ENCODE measurements around the gene IQCH.
"Not testable (repeated sequence)": the region's sequence is repeated elsewhere in the genome, so short reads cannot be mapped to it uniquely, and the experiment has no call there.

IQCH gene

DNA sequence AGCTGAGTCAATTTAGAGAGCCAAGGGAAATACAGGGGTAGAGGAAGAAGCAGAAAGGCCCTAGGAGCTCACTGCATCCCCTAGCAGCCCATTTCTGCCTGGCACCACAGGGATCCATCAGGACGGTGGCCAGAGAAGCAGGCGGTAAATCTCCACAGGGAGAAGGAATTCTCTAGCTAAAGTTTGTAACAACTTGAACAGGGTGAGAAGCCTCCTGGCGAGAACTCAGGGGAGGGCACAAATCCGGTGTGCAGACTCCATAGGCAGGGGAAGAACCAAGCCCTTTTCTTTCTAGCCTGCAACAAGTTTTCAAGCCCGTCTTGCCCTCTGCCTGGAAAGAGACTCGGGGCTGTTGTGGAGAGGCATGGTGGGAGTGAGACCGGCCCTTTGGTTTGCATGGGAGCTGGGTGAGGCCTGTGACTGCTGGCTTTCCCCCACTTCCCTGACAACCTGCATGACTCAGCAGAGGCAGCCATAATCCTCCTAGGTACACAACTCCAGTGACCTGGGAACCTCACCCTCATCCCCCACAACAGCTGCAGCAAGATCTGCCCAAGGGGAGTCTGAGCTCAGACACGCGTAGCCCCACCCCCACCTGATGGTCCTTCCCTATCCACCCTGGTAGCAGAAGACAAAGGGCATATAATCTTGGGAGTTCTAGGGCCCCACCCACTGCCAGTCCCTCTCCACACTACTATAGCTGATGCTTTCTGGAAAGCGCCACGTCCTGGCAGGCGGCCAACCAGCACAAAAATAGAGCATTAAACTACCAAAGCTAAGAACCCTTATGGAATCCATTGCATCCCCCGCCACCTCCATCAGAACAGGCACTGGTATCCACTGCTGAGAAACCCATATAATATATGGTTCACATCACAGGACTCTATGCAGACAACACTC, 182.0 kb downstream of the IQCH start:
- DNase-seq (ENCODE audit: low read depth in 2 of 2), result not testable (repeated sequence)

- DNase-seq (ENCODE audit: low read depth in 2 of 2), result no peak
Observed at GRCh38 chr15:67444100-67444499, 189.5 kb downstream of the IQCH start.

DNA sequence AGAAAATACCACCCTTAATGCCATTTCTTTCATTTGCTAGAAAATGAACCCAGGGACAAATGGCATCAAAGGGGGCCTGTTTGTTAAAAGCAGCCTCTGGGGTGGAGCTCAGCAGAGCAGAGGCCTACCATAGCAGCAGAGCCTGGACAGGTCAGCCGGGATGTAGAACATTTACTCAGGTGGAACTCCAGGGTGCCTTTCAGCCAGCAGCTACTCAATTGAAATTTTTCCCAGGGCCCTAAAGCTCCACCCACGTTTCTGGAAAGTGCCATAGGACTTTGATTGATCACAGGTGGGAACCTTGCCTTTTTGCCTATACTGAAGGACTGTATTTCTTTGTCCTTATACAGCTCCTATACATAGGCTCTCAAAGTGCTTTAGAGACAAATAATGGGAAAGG, 191.9 kb downstream of the IQCH start:
- no peak for DNase-seq (ENCODE audit: low read depth in 2 of 2)

DNA sequence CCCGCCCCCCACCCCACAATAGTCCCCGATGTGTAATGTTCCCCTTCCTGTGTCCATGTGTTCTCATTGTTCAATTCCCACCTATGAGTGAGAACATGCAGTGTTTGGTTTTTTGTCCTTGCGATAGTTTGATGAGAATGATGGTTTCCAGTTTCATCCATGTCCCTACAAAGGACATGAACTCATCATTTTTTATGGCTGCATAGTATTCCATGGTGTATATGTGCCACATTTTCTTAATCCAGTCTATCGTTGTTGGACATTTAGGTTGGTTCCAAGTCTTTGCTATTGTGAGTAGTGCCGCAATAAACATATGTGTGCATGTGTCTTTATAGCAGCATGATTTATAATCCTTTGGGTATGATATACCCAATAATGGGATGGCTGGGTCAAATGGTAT, 193.8 kb downstream of the IQCH start:
- DNase-seq (ENCODE audit: low read depth in 2 of 2), result not testable (repeated sequence)

- DNase-seq (ENCODE audit: low read depth in 2 of 2), result not testable (repeated sequence)
Observed at GRCh38 chr15:67453703-67454102, 199.1 kb downstream of the IQCH start.

GRCh38 chr15:67456677-67457529, 202.3 kb downstream of the IQCH start:
- DNase-seq (ENCODE audit: low read depth in 2 of 2), result peak; percentile 67 to 71

GRCh38 chr15:67458331-67459029, 203.9 kb downstream of the IQCH start:
- DNase-seq (ENCODE audit: low read depth in 2 of 2), result no peak

DNA sequence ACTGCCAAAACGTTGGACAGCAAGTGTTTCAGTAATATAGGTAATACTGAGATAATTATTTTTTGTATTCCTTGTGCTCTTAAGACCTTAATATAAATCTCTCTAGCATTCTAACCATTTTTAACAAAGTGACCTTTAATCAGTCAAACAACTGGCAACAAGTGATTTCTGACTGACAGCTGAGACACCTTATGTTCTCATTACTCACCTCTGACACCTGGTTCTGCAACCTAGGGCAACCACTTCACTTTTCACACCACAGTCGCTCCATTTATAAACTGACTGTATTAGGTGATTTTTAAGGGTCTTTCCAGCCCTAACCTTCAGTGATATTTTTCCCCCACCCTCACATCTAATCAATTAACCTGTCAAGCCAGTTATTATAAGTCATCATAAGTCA, 205.9 kb downstream of the IQCH start:
- no peak for DNase-seq (ENCODE audit: low read depth in 2 of 2)

DNA sequence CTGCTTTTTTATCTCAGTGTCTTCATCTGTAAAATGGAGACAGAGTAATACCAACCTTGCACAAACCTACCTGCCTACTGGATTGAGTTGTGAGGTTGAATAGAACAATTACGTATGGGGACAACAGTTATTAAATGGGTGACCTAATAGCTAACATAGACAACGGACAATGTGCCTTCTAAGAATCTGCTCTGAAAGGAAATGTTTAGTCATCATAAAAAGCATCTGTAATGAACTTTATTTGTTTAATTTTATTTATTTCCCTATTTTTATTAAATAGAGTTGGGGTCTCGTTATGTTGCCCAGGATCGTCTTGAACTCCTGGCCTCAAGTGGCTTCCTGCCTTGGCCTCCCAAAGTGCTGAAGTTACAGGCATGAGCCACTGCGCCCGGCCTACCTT, 207.1 kb downstream of the IQCH start:
- DNase-seq (ENCODE audit: low read depth in 2 of 2), result no peak

DNA sequence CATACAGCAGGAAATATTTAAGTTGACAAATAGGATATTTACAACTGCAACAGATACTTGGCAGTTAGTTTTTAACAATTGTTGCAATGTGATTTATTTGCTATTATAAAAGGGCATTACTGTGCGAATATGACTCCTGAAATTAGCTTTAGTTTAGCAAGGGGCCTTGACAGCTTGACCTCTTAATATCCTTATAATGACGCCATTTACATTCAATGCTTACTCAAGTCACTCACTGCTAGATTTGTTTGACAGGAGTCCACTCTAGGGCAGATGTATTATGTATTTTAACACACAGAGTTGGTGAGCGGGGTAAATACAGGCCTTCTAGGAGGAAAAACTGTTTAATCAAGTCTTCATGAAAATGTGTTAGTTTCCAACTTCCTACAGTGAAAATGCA, 208.3 kb downstream of the IQCH start:
- no peak for DNase-seq (ENCODE audit: low read depth in 2 of 2)

- DNase-seq (ENCODE audit: low read depth in 2 of 2), result no peak
Observed at GRCh38 chr15:67463488-67463887, 208.9 kb downstream of the IQCH start.

DNA sequence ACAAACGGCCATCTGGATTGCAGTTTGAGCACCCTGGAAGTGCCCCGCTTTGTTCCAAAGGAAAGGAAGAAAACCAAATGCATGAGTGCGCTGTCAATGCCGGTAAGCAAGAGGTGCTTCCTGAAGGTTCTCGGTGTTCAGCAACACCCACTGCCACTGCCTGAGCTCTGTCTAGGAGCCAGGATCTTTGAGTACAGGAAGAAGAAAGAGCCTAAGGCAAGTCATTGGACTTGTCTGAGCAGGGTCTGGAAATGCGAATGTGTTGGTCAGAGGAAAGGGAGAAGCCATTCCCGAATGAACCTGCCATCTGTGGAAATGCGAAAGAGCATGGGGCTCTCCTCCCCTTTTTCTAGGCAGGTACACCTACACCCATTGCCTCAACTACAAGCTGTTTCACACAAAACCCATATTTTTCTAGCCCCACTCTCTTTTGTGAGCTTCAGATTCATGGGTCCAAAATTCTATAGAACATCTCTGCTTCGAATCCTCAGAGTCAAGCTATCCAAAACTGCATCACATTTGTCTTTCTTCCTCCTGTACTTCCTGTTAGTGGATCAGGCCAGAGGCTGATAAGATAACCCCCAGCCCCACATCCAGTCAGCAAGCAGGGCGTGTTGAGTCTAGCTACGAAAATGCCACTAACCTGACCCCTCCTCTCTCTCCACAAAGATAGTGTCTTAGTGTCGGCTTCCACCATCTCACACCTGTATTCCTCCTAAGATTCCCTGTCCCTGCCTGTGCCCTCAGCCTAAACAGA, 210.8 kb downstream of the IQCH start:
- DNase-seq (ENCODE audit: low read depth in 2 of 2), result no peak

DNA sequence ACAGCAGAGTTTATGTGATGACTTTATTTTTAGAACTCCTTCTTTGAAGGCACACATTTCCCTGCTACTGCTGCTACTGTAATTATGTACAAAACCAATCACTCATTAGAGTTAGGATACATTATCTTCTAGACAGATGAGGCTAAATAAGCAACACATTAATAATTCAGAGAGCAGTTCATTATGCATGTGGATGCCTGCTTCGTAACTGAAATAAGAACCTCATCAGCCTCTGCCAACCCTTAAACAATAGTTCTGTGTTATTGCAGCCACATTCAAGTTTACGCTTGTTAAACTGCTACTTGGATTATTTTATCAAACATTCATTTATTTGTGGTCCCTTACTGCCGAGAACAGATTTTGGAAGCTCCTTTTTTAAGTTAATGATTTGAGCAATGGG, 213.8 kb downstream of the IQCH start:
- DNase-seq (ENCODE audit: low read depth in 2 of 2), result no peak

GRCh38 chr15:67469680-67470079, 215.1 kb downstream of the IQCH start:
- DNase-seq (ENCODE audit: low read depth in 2 of 2), result no peak

DNA sequence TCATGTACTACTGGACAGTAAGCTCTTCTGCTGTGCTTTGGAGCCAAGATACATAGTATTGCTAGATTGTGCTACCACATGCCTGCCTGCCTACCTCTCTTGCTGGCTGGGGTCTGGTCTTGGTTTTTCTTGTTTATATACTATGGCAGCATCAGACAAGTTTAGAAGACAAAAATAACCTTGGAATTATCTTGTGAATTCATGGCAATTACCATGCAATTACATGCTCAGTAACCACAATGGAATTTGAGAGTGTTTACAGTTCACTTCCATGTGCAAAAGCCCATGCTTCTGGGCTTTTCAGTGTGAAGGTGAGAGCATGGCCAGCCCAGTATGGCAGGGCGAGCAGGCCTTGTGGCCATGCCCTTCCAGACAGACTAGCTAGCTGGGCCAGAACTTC, 218.4 kb downstream of the IQCH start:
- no peak for DNase-seq (ENCODE audit: low read depth in 2 of 2)

GRCh38 chr15:67474405-67475110, 220.0 kb downstream of the IQCH start:
- DNase-seq (ENCODE audit: low read depth in 2 of 2), result no peak

DNA sequence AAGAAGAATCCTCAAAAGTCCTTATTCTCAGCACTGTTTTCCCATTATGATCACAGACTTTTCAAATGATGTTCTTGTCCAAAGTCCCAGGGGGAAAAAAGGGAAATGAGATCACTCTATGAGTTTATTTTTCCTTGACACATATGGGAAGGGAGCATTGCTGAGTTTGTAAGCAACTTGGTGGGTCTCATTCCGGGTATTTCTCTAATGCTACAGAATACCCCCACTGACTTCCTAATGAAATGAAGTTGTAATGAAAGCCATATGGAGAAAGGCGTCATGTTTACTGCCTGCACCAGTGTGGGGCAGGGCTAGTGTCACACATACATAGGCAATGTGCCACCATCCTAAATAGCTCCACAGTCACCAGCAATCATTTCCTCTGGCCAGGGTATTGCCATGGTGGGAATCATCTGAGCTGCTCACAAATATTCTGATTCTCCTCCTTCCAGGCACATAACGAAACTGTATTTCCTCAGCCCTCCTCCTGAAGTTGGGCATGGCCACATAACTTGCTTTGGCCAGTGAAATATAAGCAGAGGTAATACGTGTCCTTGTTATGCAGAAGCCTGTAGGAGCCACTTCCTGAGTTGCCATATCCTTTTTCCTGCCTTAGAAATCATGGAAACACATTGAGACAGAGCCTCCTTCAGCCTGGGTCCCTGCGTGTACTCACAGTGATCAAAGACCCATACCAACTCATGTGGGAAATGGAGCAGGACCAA, 225.4 kb downstream of the IQCH start:
- no peak for DNase-seq (ENCODE audit: low read depth in 2 of 2)

DNA sequence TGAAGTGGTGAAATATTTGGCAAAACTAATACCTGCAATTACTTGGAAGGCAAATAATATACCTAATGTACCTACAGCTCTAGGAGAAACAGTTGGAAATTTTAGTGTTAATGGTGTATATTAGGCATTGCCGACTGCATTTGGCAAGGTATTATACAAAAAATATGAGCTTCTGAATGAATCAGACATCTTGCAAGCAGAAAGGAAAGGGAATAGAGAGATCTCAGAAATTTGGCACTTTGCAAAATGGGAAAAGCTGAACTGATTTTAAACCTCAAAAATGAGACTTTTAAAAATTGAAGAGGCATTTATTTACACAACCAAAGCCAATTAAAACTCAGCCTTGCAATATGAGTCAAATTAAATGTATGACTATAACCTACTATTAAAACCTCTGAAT, 226.2 kb downstream of the IQCH start:
- no peak for DNase-seq (ENCODE audit: low read depth in 2 of 2)

DNA sequence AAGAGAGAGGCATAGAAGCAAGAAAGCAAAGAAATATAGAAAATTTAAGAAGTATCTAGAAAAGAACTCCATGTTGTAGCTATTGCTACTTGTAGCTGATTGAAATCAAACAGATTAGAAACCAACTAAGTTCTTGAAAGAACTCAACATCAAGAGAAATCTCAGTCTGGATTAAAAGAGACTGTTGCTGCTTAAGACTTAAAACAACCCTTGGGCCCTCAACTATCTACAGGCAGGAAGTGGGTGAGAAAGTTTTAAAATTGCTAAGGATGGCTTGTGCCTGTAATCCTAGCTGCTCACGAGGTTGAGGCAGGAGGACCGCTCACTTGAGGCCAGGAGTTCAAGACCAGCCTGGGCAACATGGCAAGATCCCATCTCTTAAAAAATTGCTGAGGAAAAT, 227.1 kb downstream of the IQCH start:
- no peak for DNase-seq (ENCODE audit: low read depth in 2 of 2)

GRCh38 chr15:67495585-67495984, 241.0 kb downstream of the IQCH start:
- DNase-seq (ENCODE audit: low read depth in 2 of 2), result no peak

Data from activated CD8-positive, alpha-beta memory T cell treated with anti-CD3 and anti-CD28 coated beads for 4 hours (primary cell).